Activated CD4-positive, alpha-beta memory T cell treated with anti-CD3 and anti-CD28 coated beads for 36 hours (primary cell): ENCODE results near the gene DDAH1. TPM values are rescaled to one million over a fixed set of nuclear protein-coding genes. Genes with fewer than 3 reads are reported as not detected.

Source experiments
- CTCF ChIA-PET: fragments of 350-600 bp; sonication (Branson Sonifier 250); formaldehyde crosslinking; loops from one replicate; lab custom pipeline; 2021; ENCODE audit warnings: antibody characterized with exemption, inconsistent platforms; lab: Charles Lee
- POLR2A ChIA-PET: fragments of 350-600 bp; sonication (Branson Sonifier 250); formaldehyde crosslinking; loops from one replicate; lab custom pipeline; 2021; ENCODE audit warnings: antibody characterized with exemption; lab: Charles Lee
- DNase-seq: peaks from one replicate; pipeline ENCODE4 v3.0.0-alpha.2; 2020
- H3K27ac Mint-ChIP-seq: one replicate; pipeline ENCODE4 v1.8.0; 2021; ENCODE audit warnings: mixed read lengths
- H3K27me3 Mint-ChIP-seq: one replicate; pipeline ENCODE4 v1.8.0; 2021; ENCODE audit warnings: mixed read lengths
- H3K36me3 Mint-ChIP-seq: one replicate; pipeline ENCODE4 v1.8.0; 2021; ENCODE audit warnings: mixed read lengths
- H3K4me1 Mint-ChIP-seq: one replicate; pipeline ENCODE4 v1.8.0; 2021; ENCODE audit warnings: low read depth, mixed read lengths
- H3K4me3 Mint-ChIP-seq: one replicate; pipeline ENCODE4 v1.8.0; 2021; ENCODE audit warnings: mild to moderate bottlenecking, mixed read lengths
- H3K9me3 Mint-ChIP-seq: one replicate; pipeline ENCODE4 v1.8.0; 2021; ENCODE audit warnings: mixed read lengths
- intact Hi-C: fragments of 100-400 bp; cut with micrococcal nuclease; formaldehyde crosslinking; loops from one replicate; pipeline ENCODE4 v1.15.1; 2023
- total RNA-seq, 2 experiments: library from RNA; stranded (reverse); gene quantifications; one replicate each; pipeline ENCODE4 v1.2.3, GENCODE V29; 2021

Gene DDAH1
- total RNA-seq, 2 experiments from 2014 or later = not detected

GRCh38 chr1:85342207-85342606, 122.8 kb downstream of the DDAH1 start:
- Mint-ChIP-seq H3K36me3 (no peaks in the 10 kb centered on the region), H3K4me1 (no peaks in the 10 kb centered on the region), H3K27ac (no peak overlapping the region), H3K9me3 (no peaks in the 10 kb centered on the region), H3K4me3 (no peak overlapping the region), H3K27me3 (peaks cover 12% of the 10 kb centered on the region)
- intact Hi-C loops = no loop called here
- POLR2A ChIA-PET = no interaction called here
- CTCF ChIA-PET = no interaction called here
- DNase-seq = no peak

GRCh38 chr1:85340427-85340826, 124.5 kb downstream of the DDAH1 start:
- intact Hi-C loops = no loop called here
- peaks cover 11% of the 10 kb centered on the region for H3K27me3 Mint-ChIP-seq
- no peak overlapping the region for H3K27ac Mint-ChIP-seq
- H3K9me3 Mint-ChIP-seq = no peaks in the 10 kb centered on the region
- POLR2A ChIA-PET = no interaction called here
- CTCF ChIA-PET = no interaction called here
- H3K36me3 Mint-ChIP-seq = no peaks in the 10 kb centered on the region
- no peak for DNase-seq
- no peak overlapping the region for H3K4me3 Mint-ChIP-seq
- H3K4me1 Mint-ChIP-seq = no peaks in the 10 kb centered on the region

- H3K4me1 Mint-ChIP-seq = no peaks in the 10 kb centered on the region
- intact Hi-C loops = no loop called here
- peaks cover 10% of the 10 kb centered on the region for H3K27me3 Mint-ChIP-seq
- POLR2A ChIA-PET = interaction anchor here (0.7 kb wide), 1 partner anchor 153 kb away, joined by 5 read pairs; no protein-coding TSS in a partner anchor
- H3K9me3 Mint-ChIP-seq = no peaks in the 10 kb centered on the region
- no peak for DNase-seq
- no peaks in the 10 kb centered on the region for H3K36me3 Mint-ChIP-seq
- no peak overlapping the region for H3K27ac Mint-ChIP-seq
- no peak overlapping the region for H3K4me3 Mint-ChIP-seq
- CTCF ChIA-PET = no interaction called here
These were observed 125.1 kb downstream of the DDAH1 start for GRCh38 chr1:85339656-85340399.

GRCh38 chr1:85339089-85339488, 125.9 kb downstream of the DDAH1 start:
- POLR2A ChIA-PET = interaction anchor here (0.7 kb wide), 1 partner anchor 154 kb away, joined by 5 read pairs; no protein-coding TSS in a partner anchor
- CTCF ChIA-PET = no interaction called here
- no peak overlapping the region for H3K4me3 Mint-ChIP-seq

GRCh38 chr1:85334962-85335361, 130.0 kb downstream of the DDAH1 start:
- no peak for DNase-seq
- Mint-ChIP-seq H3K27ac (no peak overlapping the region), H3K9me3 (peaks cover 14% of the 10 kb centered on the region), H3K4me1 (no peaks in the 10 kb centered on the region), H3K27me3 (peaks cover 11% of the 10 kb centered on the region), H3K4me3 (no peak overlapping the region), H3K36me3 (no peaks in the 10 kb centered on the region)
- ChIA-PET POLR2A (no interaction called here), CTCF (no interaction called here)
- intact Hi-C loops = no loop called here

More at GRCh38 chr1:85339089-85339488, 125.9 kb downstream of the DDAH1 start:
- no peak for DNase-seq
- no peaks in the 10 kb centered on the region for H3K36me3 Mint-ChIP-seq
- intact Hi-C loops = no loop called here
- peaks cover under 1% of the 10 kb centered on the region for H3K9me3 Mint-ChIP-seq
- peaks cover 10% of the 10 kb centered on the region for H3K27me3 Mint-ChIP-seq
- no peaks in the 10 kb centered on the region for H3K4me1 Mint-ChIP-seq
- no peak overlapping the region for H3K27ac Mint-ChIP-seq

- no peak overlapping the region for H3K4me3 Mint-ChIP-seq
- POLR2A ChIA-PET = no interaction called here
- peaks cover 14% of the 10 kb centered on the region for H3K9me3 Mint-ChIP-seq
- H3K27ac Mint-ChIP-seq = no peak overlapping the region
- DNase-seq = no peak
- no peaks in the 10 kb centered on the region for H3K36me3 Mint-ChIP-seq
- intact Hi-C loops = no loop called here
- H3K27me3 Mint-ChIP-seq = peaks cover 18% of the 10 kb centered on the region
- CTCF ChIA-PET = no interaction called here
- H3K4me1 Mint-ChIP-seq = no peaks in the 10 kb centered on the region
These were observed 131.8 kb downstream of the DDAH1 start for GRCh38 chr1:85333186-85333585.

DNA sequence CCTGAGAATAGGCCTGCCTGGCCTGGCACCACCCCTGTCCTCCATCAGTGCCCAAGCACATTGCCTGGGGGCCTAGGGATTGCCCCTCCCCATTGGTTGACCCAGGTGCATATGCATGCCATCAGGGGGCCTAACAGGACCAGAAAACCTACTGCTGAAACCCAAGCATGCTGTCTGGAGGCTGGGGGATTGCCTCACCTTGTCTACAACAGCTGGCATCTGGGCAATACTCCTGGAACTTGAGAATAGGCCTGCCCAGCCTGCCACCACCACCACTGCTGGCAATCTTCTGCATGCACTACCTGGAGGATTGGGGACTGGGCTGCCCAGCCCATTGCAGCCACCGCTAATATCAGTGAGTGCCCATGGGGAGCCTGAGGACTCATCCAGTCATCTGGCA, 132.4 kb downstream of the DDAH1 start:
- H3K27ac Mint-ChIP-seq = no peak overlapping the region
- intact Hi-C loops = no loop called here
- H3K4me3 Mint-ChIP-seq = no peak overlapping the region
- DNase-seq = no peak
- H3K27me3 Mint-ChIP-seq = peaks cover 20% of the 10 kb centered on the region
- H3K9me3 Mint-ChIP-seq = peaks cover 14% of the 10 kb centered on the region
- no peaks in the 10 kb centered on the region for H3K4me1 Mint-ChIP-seq
- CTCF ChIA-PET = no interaction called here
- no peaks in the 10 kb centered on the region for H3K36me3 Mint-ChIP-seq
- POLR2A ChIA-PET = no interaction called here

DNA sequence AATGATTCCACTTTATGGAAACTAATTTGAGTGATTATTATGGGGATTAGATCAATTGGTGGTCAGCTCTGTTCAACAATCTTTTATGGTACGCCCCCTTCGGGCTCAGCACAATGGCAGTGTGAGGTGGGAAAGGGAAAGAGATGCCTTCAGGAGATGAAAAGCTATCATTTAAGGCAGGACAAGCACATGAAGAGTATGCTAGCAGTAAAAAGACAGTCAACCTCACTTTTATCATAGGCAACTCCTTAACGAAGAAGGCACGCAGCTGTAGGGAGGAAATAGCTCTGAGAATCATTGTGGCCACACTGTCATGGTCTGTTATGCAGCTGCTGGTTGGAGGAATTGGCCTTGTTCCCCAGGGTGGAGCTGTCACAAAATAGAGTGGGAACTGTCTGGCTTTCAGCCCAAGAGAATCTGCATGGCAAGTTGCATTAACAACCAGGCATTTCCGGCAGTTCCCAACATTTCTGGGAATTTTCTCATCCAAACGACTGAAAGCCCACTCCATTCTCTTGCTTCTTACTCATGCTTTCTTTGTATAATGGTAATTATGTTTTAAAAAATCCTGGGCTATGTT, 134.2 kb downstream of the DDAH1 start:
- no peaks in the 10 kb centered on the region for H3K4me1 Mint-ChIP-seq
- intact Hi-C loops = no loop called here
- ChIA-PET POLR2A (no interaction called here), CTCF (no interaction called here)
- H3K4me3 Mint-ChIP-seq = no peak overlapping the region
- H3K27me3 Mint-ChIP-seq = peaks cover 20% of the 10 kb centered on the region
- DNase-seq = no peak
- no peaks in the 10 kb centered on the region for H3K36me3 Mint-ChIP-seq
- H3K9me3 Mint-ChIP-seq = peaks cover 14% of the 10 kb centered on the region
- no peak overlapping the region for H3K27ac Mint-ChIP-seq

DNA sequence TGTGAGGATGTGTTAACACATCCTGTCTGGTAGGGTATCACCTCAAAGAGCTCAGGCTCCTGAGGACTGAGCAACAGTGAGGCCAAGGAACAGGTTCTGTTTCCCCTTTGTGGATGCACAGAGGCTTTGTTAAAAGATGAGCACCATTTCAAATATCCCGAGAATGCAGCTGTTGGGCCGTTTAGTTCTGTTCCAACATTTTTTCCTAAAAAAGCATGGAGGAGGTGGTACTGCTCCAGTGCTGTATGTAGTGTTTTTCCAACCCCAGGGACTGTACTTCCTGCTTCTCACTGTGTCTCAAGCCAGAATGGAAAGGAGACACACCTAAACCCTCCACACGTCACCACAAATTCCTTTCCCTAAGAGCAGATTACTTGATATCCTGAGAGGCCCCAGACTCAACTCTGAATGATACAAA, 134.7 kb downstream of the DDAH1 start:
- intact Hi-C loops = no loop called here
- DNase-seq = no peak
- H3K36me3 Mint-ChIP-seq = no peaks in the 10 kb centered on the region
- CTCF ChIA-PET = no interaction called here
- no peak overlapping the region for H3K4me3 Mint-ChIP-seq
- H3K27me3 Mint-ChIP-seq = peaks cover 20% of the 10 kb centered on the region
- POLR2A ChIA-PET = no interaction called here
- H3K27ac Mint-ChIP-seq = no peak overlapping the region
- H3K4me1 Mint-ChIP-seq = no peaks in the 10 kb centered on the region
- H3K9me3 Mint-ChIP-seq = peaks cover 14% of the 10 kb centered on the region

DNA sequence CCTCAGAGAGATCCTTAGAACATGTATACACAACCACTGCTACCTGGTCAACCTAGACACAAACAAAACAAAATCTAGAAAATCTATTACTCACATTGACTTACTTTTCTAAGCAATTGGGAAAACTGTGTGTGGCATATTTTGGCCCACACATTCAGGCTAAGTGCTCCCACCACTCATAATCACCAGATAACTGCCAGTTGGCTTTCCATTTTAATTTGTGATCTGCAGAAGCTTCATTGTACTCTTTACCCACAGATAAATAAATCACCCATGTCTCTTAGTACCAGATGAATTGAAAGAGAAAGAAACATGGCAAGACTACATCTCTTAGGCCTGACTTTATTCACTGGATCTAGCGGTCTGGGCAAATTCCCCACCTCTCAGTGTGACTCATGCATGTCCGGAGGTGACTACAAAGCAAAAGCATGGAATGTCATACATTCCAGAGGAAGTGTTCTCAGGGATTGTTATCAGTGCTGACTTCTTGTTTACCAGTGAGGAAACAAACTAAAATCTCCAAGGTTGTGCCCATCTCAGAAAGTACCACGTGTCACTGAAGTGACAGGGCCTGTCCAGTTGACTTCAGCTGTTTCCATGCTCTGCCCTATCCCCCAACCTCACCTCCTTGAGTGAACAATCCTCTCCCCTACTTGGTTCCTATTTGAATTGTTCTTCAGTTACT, 136.1 kb downstream of the DDAH1 start:
- ChIA-PET POLR2A (no interaction called here), CTCF (no interaction called here)
- Mint-ChIP-seq H3K27ac (no peak overlapping the region), H3K4me3 (no peak overlapping the region), H3K4me1 (no peaks in the 10 kb centered on the region), H3K9me3 (peaks cover 12% of the 10 kb centered on the region), H3K27me3 (peaks cover 20% of the 10 kb centered on the region), H3K36me3 (no peaks in the 10 kb centered on the region)
- DNase-seq = no peak
- intact Hi-C loops = no loop called here

GRCh38 chr1:85327759-85328158, 137.2 kb downstream of the DDAH1 start:
- POLR2A ChIA-PET = no interaction called here
- no peak for DNase-seq
- CTCF ChIA-PET = no interaction called here
- Mint-ChIP-seq H3K4me3 (no peak overlapping the region), H3K36me3 (no peaks in the 10 kb centered on the region), H3K9me3 (peaks cover under 1% of the 10 kb centered on the region), H3K27ac (no peak overlapping the region), H3K27me3 (peaks cover 21% of the 10 kb centered on the region), H3K4me1 (no peaks in the 10 kb centered on the region)
- intact Hi-C loops = no loop called here

- CTCF ChIA-PET = no interaction called here
- POLR2A ChIA-PET = no interaction called here
- H3K9me3 Mint-ChIP-seq = no peaks in the 10 kb centered on the region
- H3K27ac Mint-ChIP-seq = no peak overlapping the region
- peaks cover 21% of the 10 kb centered on the region for H3K27me3 Mint-ChIP-seq
- no peak for DNase-seq
- H3K4me1 Mint-ChIP-seq = no peaks in the 10 kb centered on the region
- H3K4me3 Mint-ChIP-seq = no peak overlapping the region
- H3K36me3 Mint-ChIP-seq = no peaks in the 10 kb centered on the region
- intact Hi-C loops = no loop called here
These were observed 138.1 kb downstream of the DDAH1 start for GRCh38 chr1:85326851-85327250.
